ENCODE results near the gene GLIS2. TPM values are rescaled to one million over a fixed set of nuclear protein-coding genes. Genes with fewer than 3 reads are reported as not detected.
"Not testable (repeated sequence)": the region's sequence is repeated elsewhere in the genome, so short reads cannot be mapped to it uniquely, and the experiment has no call there.

GLIS2 gene
- total and polyA plus RNA-seq, 4 donors, result 0.68 to 1.4 (median 1.1) TPM

DNA sequence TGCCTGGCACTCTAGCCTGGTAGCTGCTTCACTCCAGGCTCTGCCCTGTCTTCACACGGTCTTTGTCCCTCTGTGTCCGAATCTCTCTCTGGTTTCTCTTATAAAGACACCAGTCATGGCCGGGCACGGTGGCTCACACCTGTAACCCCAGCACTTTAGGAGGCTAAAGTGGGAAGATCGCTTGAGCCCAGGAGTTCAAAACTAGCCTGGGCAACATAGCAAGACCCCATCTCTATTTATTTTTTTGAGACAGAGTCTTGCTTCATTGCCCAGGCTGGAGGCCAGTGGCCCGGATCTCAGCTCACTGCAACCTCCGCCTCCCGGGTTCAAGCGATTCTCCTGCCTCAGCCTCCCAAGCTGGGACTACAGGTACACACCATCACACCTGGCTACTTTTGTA lies 17.8 kb downstream of the GLIS2 start:
- not testable (repeated sequence) for H3K27ac ChIP-seq (ENCODE audit: low read depth in 1 of 2, low read length in 2 of 2); H3K27me3 ChIP-seq (ENCODE audit: control insufficient read depth in 4 of 4, insufficient read depth in 4 of 4, low read length in 3 of 4); DNase-seq (ENCODE audit: low spot score); H3K4me1 ChIP-seq (ENCODE audit: control insufficient read depth in 4 of 4, insufficient read depth in 4 of 4, low read length in 3 of 4); H3K9ac ChIP-seq (ENCODE audit: low read depth in 1 of 2, low read length in 2 of 2); H3K4me3 ChIP-seq (ENCODE audit: low read depth in 1 of 3, low read length in 3 of 3); H3K9me3 ChIP-seq (ENCODE audit: control insufficient read depth in 4 of 4, low read length in 3 of 4); H3K36me3 ChIP-seq (ENCODE audit: control insufficient read depth in 4 of 4, insufficient read depth in 3 of 4, low read depth in 1 of 4, low read length in 3 of 4)
- WGBS, result 92% methylated on average over 9 of the region's 9 CpGs

GRCh38 chr16:4334724-4335495 lies 19.0 kb downstream of the GLIS2 start:
- Histone ChIP-seq H3K4me1 (ENCODE audit: control insufficient read depth in 4 of 4, insufficient read depth in 4 of 4, low read length in 3 of 4) (no peaks in the 10 kb centered on the region), H3K9ac (ENCODE audit: low read depth in 1 of 2, low read length in 2 of 2) (no peak overlapping the region), H3K9me3 (ENCODE audit: control insufficient read depth in 4 of 4, low read length in 3 of 4) (no peaks in the 10 kb centered on the region), H3K27me3 (ENCODE audit: control insufficient read depth in 4 of 4, insufficient read depth in 4 of 4, low read length in 3 of 4) (no peaks in the 10 kb centered on the region), H3K36me3 (ENCODE audit: control insufficient read depth in 4 of 4, insufficient read depth in 3 of 4, low read depth in 1 of 4, low read length in 3 of 4) (peaks cover 0 to 11% (median 5%) of the 10 kb centered on the region in 4 donors), H3K27ac (ENCODE audit: low read depth in 1 of 2, low read length in 2 of 2) (no peak overlapping the region), H3K4me3 (ENCODE audit: low read depth in 1 of 3, low read length in 3 of 3) (no peak overlapping the region)
- DNase-seq (ENCODE audit: low spot score), result no peak
- WGBS, result 91% methylated on average over 32 of the region's 32 CpGs
- TF ChIP-seq YY1 (IDR thresholded peaks at IDR 0.05) (no peak), NR2F2 (IDR thresholded peaks at IDR 0.05) (no peak), REST (IDR thresholded peaks at IDR 0.05) (no peak), HNF4G (IDR thresholded peaks at IDR 0.05) (no peak), RXRA (IDR thresholded peaks at IDR 0.05) (no peak), GABPA (IDR thresholded peaks at IDR 0.05 in 1 of 2, conservative IDR thresholded peaks at IDR 0.05 in 1 of 2) (no peak), EGR1 (IDR thresholded peaks at IDR 0.05; ENCODE audit: low read depth in 2 of 2) (no peak)
- TF ChIP-seq, protein P1, sequence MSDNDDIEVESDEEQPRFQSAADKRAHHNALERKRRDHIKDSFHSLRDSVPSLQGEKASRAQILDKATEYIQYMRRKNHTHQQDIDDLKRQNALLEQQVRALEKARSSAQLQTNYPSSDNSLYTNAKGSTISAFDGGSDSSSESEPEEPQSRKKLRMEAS (IDR thresholded peaks at IDR 0.05), result no peak

DNA sequence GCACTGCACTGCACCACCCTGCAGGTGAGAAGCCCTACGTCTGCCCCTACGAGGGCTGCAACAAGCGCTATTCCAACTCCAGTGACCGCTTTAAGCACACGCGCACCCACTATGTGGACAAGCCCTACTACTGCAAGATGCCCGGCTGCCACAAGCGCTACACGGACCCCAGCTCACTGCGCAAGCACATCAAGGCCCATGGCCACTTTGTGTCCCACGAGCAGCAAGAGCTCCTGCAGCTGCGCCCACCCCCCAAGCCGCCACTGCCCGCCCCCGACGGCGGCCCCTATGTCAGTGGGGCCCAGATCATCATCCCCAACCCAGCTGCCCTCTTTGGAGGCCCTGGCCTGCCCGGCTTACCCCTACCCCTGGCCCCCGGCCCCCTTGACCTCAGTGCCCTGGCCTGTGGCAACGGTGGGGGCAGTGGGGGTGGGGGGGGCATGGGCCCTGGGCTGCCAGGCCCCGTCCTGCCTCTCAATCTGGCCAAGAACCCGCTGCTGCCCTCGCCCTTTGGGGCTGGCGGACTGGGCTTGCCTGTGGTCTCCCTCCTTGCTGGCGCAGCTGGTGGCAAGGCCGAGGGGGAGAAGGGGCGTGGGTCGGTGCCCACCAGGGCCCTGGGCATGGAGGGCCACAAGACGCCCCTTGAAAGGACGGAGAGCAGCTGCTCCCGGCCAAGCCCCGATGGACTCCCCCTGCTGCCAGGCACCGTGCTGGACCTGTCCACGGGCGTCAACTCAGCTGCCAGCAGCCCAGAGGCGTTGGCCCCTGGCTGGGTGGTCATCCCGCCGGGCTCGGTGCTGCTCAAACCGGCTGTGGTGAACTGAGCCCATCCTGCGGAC lies 21.1 kb downstream of the GLIS2 start:
- no peak overlapping the region for H3K27ac ChIP-seq (ENCODE audit: low read depth in 1 of 2, low read length in 2 of 2)
- peaks cover 0 to 19% (median 12%) of the 10 kb centered on the region in 4 donors for H3K36me3 ChIP-seq (ENCODE audit: control insufficient read depth in 4 of 4, insufficient read depth in 3 of 4, low read depth in 1 of 4, low read length in 3 of 4)
- no peak for DNase-seq (ENCODE audit: low spot score)
- no peak overlapping the region for H3K4me3 ChIP-seq (ENCODE audit: low read depth in 1 of 3, low read length in 3 of 3)
- WGBS, result 93% methylated on average over 41 of the region's 41 CpGs
- no peaks in the 10 kb centered on the region for H3K4me1 ChIP-seq (ENCODE audit: control insufficient read depth in 4 of 4, insufficient read depth in 4 of 4, low read length in 3 of 4)
- no peaks in the 10 kb centered on the region for H3K27me3 ChIP-seq (ENCODE audit: control insufficient read depth in 4 of 4, insufficient read depth in 4 of 4, low read length in 3 of 4)
- no peak overlapping the region for H3K9ac ChIP-seq (ENCODE audit: low read depth in 1 of 2, low read length in 2 of 2)
- no peaks in the 10 kb centered on the region for H3K9me3 ChIP-seq (ENCODE audit: control insufficient read depth in 4 of 4, low read length in 3 of 4)
- TF ChIP-seq RAD21 (IDR thresholded peaks at IDR 0.05) (no peak), NR2F2 (IDR thresholded peaks at IDR 0.05) (no peak), FOXA2 (IDR thresholded peaks at IDR 0.05) (no peak)

Data from liver (tissue), 9 donors.